Activated CD8-positive, alpha-beta memory T cell treated with anti-CD3 and anti-CD28 coated beads for 1 hour (primary cell): ENCODE results near the gene PAPOLG.
A peak's percentile ranks its signal among the peaks of the same experiment; 100 is the strongest.

Experiments used
- DNase-seq, 2 donors: peaks; one replicate each; pipeline ENCODE4 v3.0.0-alpha.2; 2020; ENCODE audit warnings: low read depth in 1 of 2; ENCODE audit errors: extremely low read depth in 1 of 2

The PAPOLG gene

GRCh38 chr2:60756097-60757087 is at the start of gene PAPOLG:
Gene PAPOLG (plus strand): TSS chr2:60756268. CDS start chr2:60756479, 211 bp downstream.
- DNase-seq, result peak; percentile 93 to 96

GRCh38 chr2:60707750-60708371 is 48.2 kb upstream of the PAPOLG start:
- no peak for DNase-seq

- no peak for DNase-seq
Measured at GRCh38 chr2:60708630-60709320, 47.3 kb upstream of the PAPOLG start.

GRCh38 chr2:60710707-60711106 is 45.4 kb upstream of the PAPOLG start:
- DNase-seq, result no peak

GRCh38 chr2:60715561-60715960 is 40.5 kb upstream of the PAPOLG start:
- DNase-seq, result no peak

GRCh38 chr2:60717691-60718090 is 38.4 kb upstream of the PAPOLG start:
- no peak for DNase-seq

- no peak for DNase-seq
Measured at GRCh38 chr2:60719331-60719730, 36.7 kb upstream of the PAPOLG start.

- no peak for DNase-seq
Measured at GRCh38 chr2:60725466-60725865, 30.6 kb upstream of the PAPOLG start.

GRCh38 chr2:60728855-60729254 is 27.2 kb upstream of the PAPOLG start:
- DNase-seq, result no peak

- DNase-seq, result peak in 1 of 2 donors; percentile 7
Measured at GRCh38 chr2:60735496-60736250, 20.4 kb upstream of the PAPOLG start.

- no peak for DNase-seq
Measured at GRCh38 chr2:60738679-60739078, 17.4 kb upstream of the PAPOLG start.

- DNase-seq, result no peak
Measured at GRCh38 chr2:60739156-60739555, 16.9 kb upstream of the PAPOLG start.

GRCh38 chr2:60741576-60741975 is 14.5 kb upstream of the PAPOLG start:
- no peak for DNase-seq

- no peak for DNase-seq
Measured at GRCh38 chr2:60742419-60742818, 13.6 kb upstream of the PAPOLG start.

GRCh38 chr2:60745330-60745729 is 10.7 kb upstream of the PAPOLG start:
- no peak for DNase-seq

- peak in 1 of 2 donors; percentile 2 for DNase-seq
Measured at GRCh38 chr2:60745761-60746160, 10.3 kb upstream of the PAPOLG start.

- no peak for DNase-seq
Measured at GRCh38 chr2:60746318-60746717, 9.8 kb upstream of the PAPOLG start.

GRCh38 chr2:60759654-60760053 is 3.6 kb downstream of the PAPOLG start:
- DNase-seq, result no peak

GRCh38 chr2:60764736-60765534 is 8.9 kb downstream of the PAPOLG start:
- no peak for DNase-seq

GRCh38 chr2:60766283-60766682 is 10.2 kb downstream of the PAPOLG start:
- DNase-seq, result no peak
